Thyroid gland (tissue), 4 donors: ENCODE data around the gene TIMM10.

Source experiments
- CTCF ChIP-seq, 6 experiments: fragments of 200-600 bp in 3 of 6; fragments of 450-650 bp in 3 of 6; sonication (generic) in 3 of 6; IDR thresholded peaks; one replicate each; pipeline ENCODE4 v1.5.1; 2016 to 2019; ENCODE audit warnings: antibody characterized with exemption in 6 of 6, mild to moderate bottlenecking in 2 of 6, inconsistent platforms in 1 of 6, moderate library complexity in 1 of 6
- POLR2A ChIP-seq, 2 donors: fragments of 450-650 bp; IDR thresholded peaks; one replicate each; pipeline ENCODE4 v1.6.1; 2017; ENCODE audit warnings: antibody characterized with exemption in 2 of 2, mild to moderate bottlenecking in 2 of 2, moderate library complexity in 1 of 2

GRCh38 chr11:57556041-57556440 lies 25.5 kb upstream of the TIMM10 start:
- TF ChIP-seq CTCF (IDR thresholded peaks at IDR 0.05) (no peak), POLR2A (IDR thresholded peaks at IDR 0.05) (no peak)
